HG02870 (cell line): Measurements from ENCODE around the gene TRMT10B.
"Not testable (repeated sequence)": the region's sequence is repeated elsewhere in the genome, so short reads cannot be mapped to it uniquely, and the experiment has no call there.

Experiments
- ATAC-seq: cut with Tn5 transposase; IDR thresholded peaks from one replicate; pipeline ENCODE4 v1.9.1; 2021; ENCODE audit warnings: mild to moderate bottlenecking, moderate library complexity; ENCODE audit not compliant: unreplicated experiment

The TRMT10B gene

GRCh38 chr9:37751186-37751585, 2.4 kb upstream of the TRMT10B start:
- ATAC-seq = no peak

GRCh38 chr9:37751704-37752103, 1.9 kb upstream of the TRMT10B start:
- not testable (repeated sequence) for ATAC-seq

GRCh38 chr9:37752112-37752511, 1.5 kb upstream of the TRMT10B start:
- not testable (repeated sequence) for ATAC-seq

- no peak for ATAC-seq
These were observed 740 bp upstream of the TRMT10B start for GRCh38 chr9:37752642-37753488.

GRCh38 chr9:37758747-37759146, 5.1 kb downstream of the TRMT10B start:
- ATAC-seq = no peak

- no peak for ATAC-seq
These were observed 7.0 kb downstream of the TRMT10B start for GRCh38 chr9:37760416-37761161.

- no peak for ATAC-seq
These were observed 7.9 kb downstream of the TRMT10B start for GRCh38 chr9:37761511-37761910.

GRCh38 chr9:37765263-37765662, 11.7 kb downstream of the TRMT10B start:
- not testable (repeated sequence) for ATAC-seq

- ATAC-seq = no peak
These were observed 15.7 kb downstream of the TRMT10B start for GRCh38 chr9:37769306-37769705.

GRCh38 chr9:37769995-37770394, 16.4 kb downstream of the TRMT10B start:
- no peak for ATAC-seq

GRCh38 chr9:37775216-37775919, 21.8 kb downstream of the TRMT10B start:
- no peak for ATAC-seq

GRCh38 chr9:37776328-37776727, 22.7 kb downstream of the TRMT10B start:
- no peak for ATAC-seq

GRCh38 chr9:37778534-37778933, 24.9 kb downstream of the TRMT10B start:
- ATAC-seq = no peak

GRCh38 chr9:37784291-37784615, 30.6 kb downstream of the TRMT10B start:
- no peak for ATAC-seq

GRCh38 chr9:37784616-37785483, 31.2 kb downstream of the TRMT10B start, which contains the start of gene EXOSC3:
Gene EXOSC3 (minus strand): TSS chr9:37785064. CDS start chr9:37785044, 20 bp downstream.
- ATAC-seq = peak; percentile 89

- no peak for ATAC-seq
These were observed 33.5 kb downstream of the TRMT10B start for GRCh38 chr9:37787059-37787458.

GRCh38 chr9:37788332-37788731, 34.7 kb downstream of the TRMT10B start:
- no peak for ATAC-seq

GRCh38 chr9:37790096-37790495, 36.5 kb downstream of the TRMT10B start:
- no peak for ATAC-seq

- ATAC-seq = no peak
These were observed 38.5 kb downstream of the TRMT10B start for GRCh38 chr9:37792122-37792521.

- ATAC-seq = no peak
These were observed 42.6 kb downstream of the TRMT10B start for GRCh38 chr9:37796232-37796631.

GRCh38 chr9:37798677-37799076, 45.1 kb downstream of the TRMT10B start:
- ATAC-seq = no peak
